ENCODE data around the gene USP9X.
"Not testable (repeated sequence)": the region's sequence is repeated elsewhere in the genome, so short reads cannot be mapped to it uniquely, and the experiment has no call there.

The USP9X gene

GRCh38 chrX:41198410-41198809 is 113.2 kb downstream of the USP9X start:
- DNase-seq = no peak

- no peak for DNase-seq
Observed at GRCh38 chrX:41200785-41201184, 115.5 kb downstream of the USP9X start.

GRCh38 chrX:41209853-41210252 is 124.6 kb downstream of the USP9X start:
- no peak for DNase-seq

- DNase-seq = no peak
Observed at GRCh38 chrX:41224605-41225004, 139.4 kb downstream of the USP9X start.

GRCh38 chrX:41233988-41234387 is 148.7 kb downstream of the USP9X start:
- DNase-seq = no peak

GRCh38 chrX:41234471-41234870 is 149.2 kb downstream of the USP9X start:
- DNase-seq = not testable (repeated sequence)

- DNase-seq = no peak
Observed at GRCh38 chrX:41234962-41235361, 149.7 kb downstream of the USP9X start.

- DNase-seq = no peak
Observed at GRCh38 chrX:41236629-41237028, 151.4 kb downstream of the USP9X start.

- DNase-seq = no peak
Observed at GRCh38 chrX:41240509-41240908, 155.3 kb downstream of the USP9X start.

- DNase-seq = no peak
Observed at GRCh38 chrX:41241962-41242361, 156.7 kb downstream of the USP9X start.

GRCh38 chrX:41245641-41246040 is 160.4 kb downstream of the USP9X start:
- no peak for DNase-seq

GRCh38 chrX:41250867-41251266 is 165.6 kb downstream of the USP9X start:
- no peak for DNase-seq

- DNase-seq = no peak
Observed at GRCh38 chrX:41257801-41258200, 172.6 kb downstream of the USP9X start.

GRCh38 chrX:41258226-41258625 is 173.0 kb downstream of the USP9X start:
- DNase-seq = no peak

GRCh38 chrX:41258871-41259270 is 173.6 kb downstream of the USP9X start:
- DNase-seq = no peak

GRCh38 chrX:41259516-41259915 is 174.3 kb downstream of the USP9X start:
- no peak for DNase-seq

- no peak for DNase-seq
Observed at GRCh38 chrX:41265615-41266014, 180.4 kb downstream of the USP9X start.

GRCh38 chrX:41273638-41274037 is 188.4 kb downstream of the USP9X start:
- DNase-seq = no peak

- peak; percentile 58 for DNase-seq
Observed at GRCh38 chrX:41275661-41276609, 190.7 kb downstream of the USP9X start.

- peak; percentile 36 for DNase-seq
Observed at GRCh38 chrX:41276661-41277506, 191.6 kb downstream of the USP9X start.

GRCh38 chrX:41282307-41282706 is 197.1 kb downstream of the USP9X start:
- DNase-seq = not testable (repeated sequence)

- not testable (repeated sequence) for DNase-seq
Observed at GRCh38 chrX:41285928-41286327, 200.7 kb downstream of the USP9X start.

All from NCI-H526 treated with DMSO at 0.1 percent for 48 hours (cell line).